ENCODE data around the gene RPS21. TPM values are rescaled to one million over a fixed set of nuclear protein-coding genes. Genes with fewer than 3 reads are reported as not detected.

RPS21 gene
- total RNA-seq, 1 experiment from 2014 or later: 1,761 TPM

DNA sequence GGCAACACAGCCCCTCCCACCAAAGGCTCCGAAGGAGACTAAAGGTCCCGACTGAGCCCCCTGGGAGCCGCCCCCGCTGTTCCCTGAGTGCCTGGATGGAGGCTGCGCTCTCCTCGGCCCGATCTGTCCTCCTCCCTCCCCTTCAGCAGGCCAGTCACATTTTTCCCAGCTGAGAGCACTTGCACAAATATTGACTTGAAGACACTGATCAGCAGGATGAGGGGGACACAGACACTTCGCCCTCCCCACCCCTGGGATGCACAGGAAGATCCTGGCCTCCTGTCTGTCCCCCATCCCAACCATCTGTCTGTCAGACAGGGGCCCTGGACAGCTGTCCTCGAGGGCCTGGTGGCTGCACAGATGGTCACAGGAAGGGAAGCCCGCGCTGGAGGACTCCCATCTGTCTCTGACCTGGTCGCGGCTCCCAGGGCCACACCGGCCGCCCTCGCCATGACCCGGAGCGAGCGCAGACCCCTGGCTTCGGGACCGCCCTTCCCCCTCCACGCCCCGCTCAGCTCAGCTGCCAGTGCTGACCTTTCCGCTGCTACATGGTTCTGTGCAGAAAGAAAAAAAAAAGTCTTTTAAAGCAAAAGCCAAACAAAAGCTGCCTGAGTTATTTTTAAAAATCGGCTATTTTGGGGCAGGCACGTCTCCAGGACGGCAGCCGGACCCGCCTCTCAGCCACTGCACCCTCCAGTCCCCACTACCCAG, 30.9 kb upstream of the RPS21 start:
- no peak for ATAC-seq
- CTCF ChIA-PET: no interaction called here
- TF ChIP-seq TCF7L2 (IDR thresholded peaks at IDR 0.05; ENCODE audit: low read depth, low read length) (no peak), SIN3A (IDR thresholded peaks at IDR 0.05; ENCODE audit: borderline replicate concordance, insufficient read depth, low read depth, low read length) (no peak), POLR2AphosphoS5 (IDR thresholded peaks at IDR 0.05; ENCODE audit: low read depth, low read length) (no peak)
- TF ChIP-seq, protein P1, sequence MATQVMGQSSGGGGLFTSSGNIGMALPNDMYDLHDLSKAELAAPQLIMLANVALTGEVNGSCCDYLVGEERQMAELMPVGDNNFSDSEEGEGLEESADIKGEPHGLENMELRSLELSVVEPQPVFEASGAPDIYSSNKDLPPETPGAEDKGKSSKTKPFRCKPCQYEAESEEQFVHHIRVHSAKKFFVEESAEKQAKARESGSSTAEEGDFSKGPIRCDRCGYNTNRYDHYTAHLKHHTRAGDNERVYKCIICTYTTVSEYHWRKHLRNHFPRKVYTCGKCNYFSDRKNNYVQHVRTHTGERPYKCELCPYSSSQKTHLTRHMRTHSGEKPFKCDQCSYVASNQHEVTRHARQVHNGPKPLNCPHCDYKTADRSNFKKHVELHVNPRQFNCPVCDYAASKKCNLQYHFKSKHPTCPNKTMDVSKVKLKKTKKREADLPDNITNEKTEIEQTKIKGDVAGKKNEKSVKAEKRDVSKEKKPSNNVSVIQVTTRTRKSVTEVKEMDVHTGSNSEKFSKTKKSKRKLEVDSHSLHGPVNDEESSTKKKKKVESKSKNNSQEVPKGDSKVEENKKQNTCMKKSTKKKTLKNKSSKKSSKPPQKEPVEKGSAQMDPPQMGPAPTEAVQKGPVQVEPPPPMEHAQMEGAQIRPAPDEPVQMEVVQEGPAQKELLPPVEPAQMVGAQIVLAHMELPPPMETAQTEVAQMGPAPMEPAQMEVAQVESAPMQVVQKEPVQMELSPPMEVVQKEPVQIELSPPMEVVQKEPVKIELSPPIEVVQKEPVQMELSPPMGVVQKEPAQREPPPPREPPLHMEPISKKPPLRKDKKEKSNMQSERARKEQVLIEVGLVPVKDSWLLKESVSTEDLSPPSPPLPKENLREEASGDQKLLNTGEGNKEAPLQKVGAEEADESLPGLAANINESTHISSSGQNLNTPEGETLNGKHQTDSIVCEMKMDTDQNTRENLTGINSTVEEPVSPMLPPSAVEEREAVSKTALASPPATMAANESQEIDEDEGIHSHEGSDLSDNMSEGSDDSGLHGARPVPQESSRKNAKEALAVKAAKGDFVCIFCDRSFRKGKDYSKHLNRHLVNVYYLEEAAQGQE (IDR thresholded peaks at IDR 0.05; ENCODE audit: insufficient read depth in 1 of 2, low read depth in 2 of 2, low read length in 1 of 2): no peak
- TF ChIP-seq, protein P2, sequence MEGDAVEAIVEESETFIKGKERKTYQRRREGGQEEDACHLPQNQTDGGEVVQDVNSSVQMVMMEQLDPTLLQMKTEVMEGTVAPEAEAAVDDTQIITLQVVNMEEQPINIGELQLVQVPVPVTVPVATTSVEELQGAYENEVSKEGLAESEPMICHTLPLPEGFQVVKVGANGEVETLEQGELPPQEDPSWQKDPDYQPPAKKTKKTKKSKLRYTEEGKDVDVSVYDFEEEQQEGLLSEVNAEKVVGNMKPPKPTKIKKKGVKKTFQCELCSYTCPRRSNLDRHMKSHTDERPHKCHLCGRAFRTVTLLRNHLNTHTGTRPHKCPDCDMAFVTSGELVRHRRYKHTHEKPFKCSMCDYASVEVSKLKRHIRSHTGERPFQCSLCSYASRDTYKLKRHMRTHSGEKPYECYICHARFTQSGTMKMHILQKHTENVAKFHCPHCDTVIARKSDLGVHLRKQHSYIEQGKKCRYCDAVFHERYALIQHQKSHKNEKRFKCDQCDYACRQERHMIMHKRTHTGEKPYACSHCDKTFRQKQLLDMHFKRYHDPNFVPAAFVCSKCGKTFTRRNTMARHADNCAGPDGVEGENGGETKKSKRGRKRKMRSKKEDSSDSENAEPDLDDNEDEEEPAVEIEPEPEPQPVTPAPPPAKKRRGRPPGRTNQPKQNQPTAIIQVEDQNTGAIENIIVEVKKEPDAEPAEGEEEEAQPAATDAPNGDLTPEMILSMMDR (IDR thresholded peaks at IDR 0.05): no peak
- Histone ChIP-seq H3K36me3 (ENCODE audit: control insufficient read depth, insufficient read depth, low read length) (peaks cover 2% of the 10 kb centered on the region), H3K4me1 (ENCODE audit: control insufficient read depth, insufficient read depth, low read length) (peaks cover 93% of the 10 kb centered on the region), H3K27ac (ENCODE audit: low read length) (peak overlapping the region; percentile 93), H3K9me3 (ENCODE audit: control insufficient read depth, insufficient read depth, low read depth, low read length) (no peaks in the 10 kb centered on the region), H3K27me3 (ENCODE audit: control insufficient read depth, insufficient read depth, low read length) (no peaks in the 10 kb centered on the region), H3K4me3 (ENCODE audit: low read depth in 2 of 2, low read length in 2 of 2) (peak overlapping the region in 1 of 2 experiments; percentile 8; a peak in 1 of 4 replicates)
- intact Hi-C loops (cut with micrococcal nuclease; ENCODE audit: unreplicated experiment): no loop called here
- DNase-seq (ENCODE audit: low read depth, low spot score): no peak
- POLR2A ChIA-PET: no interaction called here
- in situ Hi-C loops (cut with HindIII; ENCODE audit: low pct_unique_long_range_greater_than_20kb, low sequenced_read_pairs): no loop called here
- BruUV-seq (replicated peaks): TSS peak; percentile 44

DNA sequence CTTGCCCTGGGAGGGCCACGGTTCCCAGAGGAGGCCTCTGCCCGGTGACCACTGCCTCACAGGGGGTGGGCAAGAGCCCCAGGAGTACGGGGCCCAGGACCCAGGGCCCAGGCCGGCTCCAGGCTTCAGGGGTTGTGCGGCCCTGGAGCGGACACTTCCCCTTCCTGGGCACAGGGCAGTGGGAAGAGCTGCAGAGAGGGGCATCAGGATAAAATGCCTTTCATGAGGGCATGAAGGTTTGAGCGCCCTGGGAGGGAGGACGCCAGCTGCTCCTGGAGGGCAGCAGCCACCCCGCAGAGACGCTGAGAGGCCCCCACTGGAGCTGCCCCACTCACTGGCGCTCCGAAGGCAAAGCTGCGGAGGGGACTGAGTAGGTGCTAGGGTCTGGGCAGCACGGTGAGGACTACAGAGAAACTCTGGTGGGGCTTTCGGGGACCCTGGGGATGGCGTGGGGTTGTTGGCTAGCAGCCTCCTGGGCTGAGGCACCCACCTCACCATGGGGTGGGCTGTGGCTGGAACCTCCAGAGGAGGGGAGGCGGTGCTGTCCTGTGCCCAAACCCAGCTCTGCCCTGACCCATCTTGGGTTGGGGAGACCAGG, 30.2 kb upstream of the RPS21 start:
- intact Hi-C loops (cut with micrococcal nuclease; ENCODE audit: unreplicated experiment): no loop called here
- ATAC-seq (no peak), DNase-seq (ENCODE audit: low read depth, low spot score) (no peak)
- no TSS peak for BruUV-seq (replicated peaks)
- H3K4me1 ChIP-seq (ENCODE audit: control insufficient read depth, insufficient read depth, low read length): peaks cover 93% of the 10 kb centered on the region
- CTCF ChIA-PET: no interaction called here
- H3K9me3 ChIP-seq (ENCODE audit: control insufficient read depth, insufficient read depth, low read depth, low read length): no peaks in the 10 kb centered on the region
- no peak overlapping the region for H3K4me3 ChIP-seq (ENCODE audit: low read depth in 2 of 2, low read length in 2 of 2)
- no peaks in the 10 kb centered on the region for H3K27me3 ChIP-seq (ENCODE audit: control insufficient read depth, insufficient read depth, low read length)
- TF ChIP-seq SIN3A (IDR thresholded peaks at IDR 0.05; ENCODE audit: borderline replicate concordance, insufficient read depth, low read depth, low read length): no peak
- TF ChIP-seq, protein P2 (IDR thresholded peaks at IDR 0.05): no peak
- no peak for TF ChIP-seq POLR2AphosphoS5 (IDR thresholded peaks at IDR 0.05; ENCODE audit: low read depth, low read length)
- TF ChIP-seq, protein P1 (IDR thresholded peaks at IDR 0.05; ENCODE audit: insufficient read depth in 1 of 2, low read depth in 2 of 2, low read length in 1 of 2): no peak
- TF ChIP-seq TCF7L2 (IDR thresholded peaks at IDR 0.05; ENCODE audit: low read depth, low read length): no peak
- POLR2A ChIA-PET: no interaction called here
- no peaks in the 10 kb centered on the region; the same call in 1 of the 2 replicates for H3K36me3 ChIP-seq (ENCODE audit: control insufficient read depth, insufficient read depth, low read length)
- in situ Hi-C loops (cut with HindIII; ENCODE audit: low pct_unique_long_range_greater_than_20kb, low sequenced_read_pairs): no loop called here
- peak overlapping the region; percentile 93 for H3K27ac ChIP-seq (ENCODE audit: low read length)
